Rectal smooth muscle tissue (tissue), 1 donor: ENCODE measurements around the gene ERMP1.
A peak's percentile ranks its signal among the peaks of the same experiment; 100 is the strongest.
"Not testable (repeated sequence)": the region's sequence is repeated elsewhere in the genome, so short reads cannot be mapped to it uniquely, and the experiment has no call there.

ENCODE experiments used
- H3K27ac ChIP-seq: one replicate; pipeline ENCODE4 v1.7.0; 2013; ENCODE audit warnings: low read depth, low read length, inconsistent platforms
- H3K27me3 ChIP-seq: one replicate; pipeline ENCODE4 v1.7.0; 2013; ENCODE audit warnings: low read length; ENCODE audit not compliant: control insufficient read depth, insufficient read depth
- H3K36me3 ChIP-seq: one replicate; pipeline ENCODE4 v1.7.0; 2013; ENCODE audit warnings: low read length; ENCODE audit not compliant: control insufficient read depth, insufficient read depth
- H3K4me1 ChIP-seq: one replicate; pipeline ENCODE4 v1.7.0; 2013; ENCODE audit warnings: low read length; ENCODE audit not compliant: control insufficient read depth, insufficient read depth
- H3K4me3 ChIP-seq: one replicate; pipeline ENCODE4 v1.7.0; 2013; ENCODE audit warnings: low read length
- H3K9ac ChIP-seq: one replicate; pipeline ENCODE4 v1.7.0; 2013; ENCODE audit warnings: low read length

Gene ERMP1

DNA sequence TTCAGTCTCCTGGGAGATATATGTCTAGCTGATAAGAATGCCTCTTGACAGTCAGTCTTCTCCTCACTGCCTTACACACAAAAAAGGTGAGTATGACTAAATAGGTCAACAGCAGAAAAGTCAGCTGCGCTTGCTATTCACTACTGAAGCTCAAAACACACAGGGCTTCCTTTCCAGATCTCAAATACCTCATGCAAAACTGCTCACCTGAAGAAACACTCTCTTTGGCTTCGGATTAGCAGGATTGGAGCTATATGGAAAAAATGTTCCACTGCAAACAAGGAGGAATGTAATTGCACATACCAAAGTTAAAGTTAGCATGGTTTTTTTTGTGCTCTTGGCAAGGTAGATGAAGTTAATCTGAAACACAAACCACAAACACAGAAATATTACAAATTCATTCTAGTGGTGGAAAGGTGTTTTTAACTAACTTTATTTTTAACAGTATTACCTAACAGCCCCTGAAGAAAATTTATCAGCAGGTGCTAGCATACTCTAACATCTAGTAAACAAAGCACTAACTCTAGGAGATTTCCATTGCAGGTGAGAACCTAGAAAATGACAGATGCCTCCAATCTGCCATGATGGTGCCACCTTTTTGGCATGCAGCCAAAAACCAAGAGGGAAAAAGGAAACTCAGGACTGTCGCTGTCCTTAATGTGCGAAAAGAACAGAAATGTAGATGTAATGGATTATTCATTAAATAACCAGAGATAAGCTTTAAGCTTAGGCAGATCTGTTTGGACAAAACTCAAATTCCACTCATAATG, 31.8 kb downstream of the ERMP1 start:
- Histone ChIP-seq H3K9ac (no peak overlapping the region), H3K36me3 (no peaks in the 10 kb centered on the region), H3K27ac (no peak overlapping the region), H3K27me3 (no peaks in the 10 kb centered on the region), H3K4me3 (no peak overlapping the region), H3K4me1 (no peaks in the 10 kb centered on the region)

DNA sequence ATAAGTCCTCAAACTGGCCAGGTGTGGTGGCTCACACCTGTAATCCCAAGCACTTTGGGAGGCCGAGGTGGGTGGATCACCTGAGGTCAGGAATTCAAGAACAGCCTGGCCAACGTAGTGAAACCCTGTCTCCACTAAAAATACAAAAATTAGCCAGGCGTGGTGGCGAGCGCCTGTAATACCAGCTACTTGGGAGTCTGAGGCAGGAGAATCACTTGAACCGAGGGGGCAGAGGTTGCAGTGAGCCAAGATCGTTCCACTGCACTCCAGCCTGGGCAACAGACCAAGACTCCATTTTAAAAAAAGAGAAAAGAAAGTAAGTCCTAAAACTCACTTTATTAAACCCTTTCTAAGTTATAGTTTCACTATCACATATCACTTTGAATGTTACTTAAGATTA, 32.5 kb downstream of the ERMP1 start:
- not testable (repeated sequence) for H3K4me3 ChIP-seq, H3K27me3 ChIP-seq, H3K9ac ChIP-seq, H3K27ac ChIP-seq, H3K4me1 ChIP-seq, H3K36me3 ChIP-seq

DNA sequence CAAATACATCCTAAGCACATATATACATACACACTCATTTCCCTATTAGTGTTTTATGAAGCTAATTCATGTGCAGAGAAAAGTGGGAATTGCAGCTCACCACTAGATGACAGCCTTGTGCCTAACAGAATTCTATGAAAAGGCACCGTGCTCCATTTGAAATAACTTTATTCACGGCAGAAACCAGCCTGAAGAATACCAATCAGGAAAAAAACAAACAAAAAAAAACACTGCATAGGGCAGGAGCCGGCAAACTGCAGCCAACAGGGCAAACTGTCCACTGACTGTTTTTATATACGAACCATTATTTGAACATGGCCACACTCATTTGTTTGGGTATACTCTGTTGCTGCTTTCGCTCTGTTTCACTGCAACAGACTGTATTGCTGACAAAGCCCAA, 33.6 kb downstream of the ERMP1 start:
- no peak overlapping the region for H3K27ac ChIP-seq
- H3K4me3 ChIP-seq = peak overlapping the region; percentile 45
- H3K36me3 ChIP-seq = no peaks in the 10 kb centered on the region
- no peaks in the 10 kb centered on the region for H3K4me1 ChIP-seq
- H3K27me3 ChIP-seq = no peaks in the 10 kb centered on the region
- H3K9ac ChIP-seq = no peak overlapping the region

DNA sequence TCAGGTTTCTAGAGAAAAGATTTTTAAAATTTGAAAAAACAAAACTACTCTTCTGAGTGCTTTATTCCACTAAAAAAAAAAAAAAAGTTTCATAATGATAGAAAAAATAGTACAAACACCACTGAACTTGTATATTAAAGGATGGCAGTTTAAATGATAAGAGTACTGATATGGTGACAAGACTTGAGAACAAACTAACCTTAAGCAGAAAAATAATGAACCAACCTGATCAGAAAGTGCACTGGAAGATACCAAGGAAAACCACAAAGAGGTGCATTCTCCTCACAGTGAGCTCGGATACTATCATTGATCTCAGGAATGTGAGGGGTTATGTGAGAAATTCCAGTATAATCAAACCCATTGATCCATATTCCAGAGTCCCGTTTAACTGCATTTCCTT, 34.3 kb downstream of the ERMP1 start:
- Histone ChIP-seq H3K4me3 (no peak overlapping the region), H3K27me3 (no peaks in the 10 kb centered on the region), H3K36me3 (no peaks in the 10 kb centered on the region), H3K4me1 (no peaks in the 10 kb centered on the region), H3K27ac (no peak overlapping the region), H3K9ac (no peak overlapping the region)

DNA sequence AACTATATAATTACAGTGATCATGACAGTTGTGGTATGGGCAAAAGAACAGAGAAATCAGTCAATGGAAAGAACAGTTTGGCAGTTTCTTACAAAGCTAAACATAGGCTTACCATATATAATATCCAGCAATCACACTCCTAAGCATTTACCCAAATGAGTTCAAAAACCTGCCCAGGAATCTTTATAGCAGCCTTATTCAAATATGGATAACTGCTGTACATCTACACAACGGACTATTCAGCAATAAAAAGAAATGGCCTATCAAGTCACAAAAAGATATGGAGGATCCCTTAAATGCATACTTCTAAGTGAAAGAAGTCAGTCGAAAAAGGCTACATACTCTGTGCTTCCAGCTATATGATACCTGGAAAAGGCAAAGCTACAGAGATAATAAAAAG, 36.6 kb downstream of the ERMP1 start:
- no peak overlapping the region for H3K27ac ChIP-seq
- no peak overlapping the region for H3K9ac ChIP-seq
- H3K27me3 ChIP-seq = no peaks in the 10 kb centered on the region
- no peak overlapping the region for H3K4me3 ChIP-seq
- no peaks in the 10 kb centered on the region for H3K4me1 ChIP-seq
- peaks cover 3% of the 10 kb centered on the region for H3K36me3 ChIP-seq

DNA sequence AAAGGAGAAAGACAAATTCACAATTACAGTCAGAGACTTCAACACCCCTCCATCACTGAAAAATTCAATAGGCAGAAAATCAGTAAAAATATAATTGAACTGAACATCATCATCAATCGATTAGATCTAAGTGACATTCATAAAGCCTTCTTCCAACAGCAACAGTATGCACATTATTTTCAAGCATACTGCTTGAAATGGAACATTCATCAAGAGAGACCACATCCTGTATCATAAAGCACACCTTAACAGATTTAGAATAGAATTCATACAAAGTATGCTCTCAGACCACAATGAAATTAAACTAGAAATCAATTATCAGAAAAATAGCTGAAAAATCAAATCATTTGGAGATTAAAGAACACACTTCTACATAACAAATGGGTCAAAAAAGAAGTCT, 39.1 kb downstream of the ERMP1 start:
- no peak overlapping the region for H3K4me3 ChIP-seq
- no peak overlapping the region for H3K27ac ChIP-seq
- H3K4me1 ChIP-seq = no peaks in the 10 kb centered on the region
- no peaks in the 10 kb centered on the region for H3K27me3 ChIP-seq
- H3K36me3 ChIP-seq = peaks cover 3% of the 10 kb centered on the region
- H3K9ac ChIP-seq = no peak overlapping the region

DNA sequence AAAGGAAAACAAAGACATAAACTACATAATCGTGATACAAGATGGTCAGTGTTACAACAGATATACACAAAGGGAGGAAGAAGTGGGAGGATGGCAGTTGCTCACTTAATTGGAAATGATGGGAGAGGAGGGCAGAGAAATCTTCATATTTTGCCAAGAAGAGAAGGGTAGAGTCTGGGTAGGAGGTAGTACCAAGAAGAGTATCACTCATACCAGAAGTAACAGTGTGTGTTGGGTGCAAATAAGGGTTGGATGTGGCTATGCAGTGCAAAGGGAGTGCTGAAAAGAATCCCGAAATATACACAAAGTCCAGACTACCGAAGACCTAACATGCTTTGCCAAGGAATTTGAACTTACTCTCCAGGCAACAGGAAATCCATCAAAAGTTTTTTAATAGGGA, 41.0 kb downstream of the ERMP1 start:
- H3K9ac ChIP-seq = no peak overlapping the region
- peaks cover 8% of the 10 kb centered on the region for H3K36me3 ChIP-seq
- H3K4me1 ChIP-seq = no peaks in the 10 kb centered on the region
- no peak overlapping the region for H3K4me3 ChIP-seq
- no peak overlapping the region for H3K27ac ChIP-seq
- H3K27me3 ChIP-seq = no peaks in the 10 kb centered on the region

DNA sequence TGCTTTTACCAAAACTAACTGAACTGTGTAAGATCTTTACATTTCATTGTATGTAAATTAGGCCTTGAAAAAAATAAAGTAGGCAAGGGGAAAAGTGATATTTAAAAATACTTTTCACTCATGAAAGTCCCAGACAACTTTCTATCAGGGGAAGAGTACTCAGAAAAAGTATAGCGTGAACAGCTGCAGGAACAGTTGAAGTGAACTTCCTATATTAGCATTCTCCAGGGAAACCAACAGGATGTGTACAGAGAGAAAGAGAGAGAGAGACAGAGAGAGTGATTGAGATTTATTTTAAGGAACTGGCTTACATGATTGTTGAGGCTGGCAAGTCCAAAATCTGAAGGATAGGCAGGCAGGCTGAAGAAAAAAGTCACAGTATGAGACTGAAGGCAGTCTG, 42.0 kb downstream of the ERMP1 start:
- no peaks in the 10 kb centered on the region for H3K4me1 ChIP-seq
- H3K27ac ChIP-seq = no peak overlapping the region
- H3K9ac ChIP-seq = no peak overlapping the region
- no peaks in the 10 kb centered on the region for H3K27me3 ChIP-seq
- no peak overlapping the region for H3K4me3 ChIP-seq
- H3K36me3 ChIP-seq = peaks cover 14% of the 10 kb centered on the region

DNA sequence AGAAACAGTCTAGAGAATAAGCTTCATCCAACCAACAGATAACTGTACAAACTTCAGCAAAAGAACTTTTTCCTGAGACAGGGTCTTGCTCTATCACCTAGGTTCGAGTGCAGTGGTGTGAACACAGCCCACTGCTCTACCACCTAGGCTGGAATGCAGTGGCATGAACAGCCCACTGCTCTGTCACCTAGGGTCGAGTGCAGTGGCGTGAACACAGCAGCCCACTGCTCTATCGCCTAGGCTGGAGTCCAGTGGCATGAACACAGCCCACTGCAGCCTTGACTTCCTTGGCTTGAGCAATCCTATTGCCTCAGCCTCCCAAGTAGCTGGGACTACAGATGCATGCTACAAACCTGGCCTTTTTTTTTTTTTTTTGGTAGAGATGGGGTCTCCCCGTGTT, 43.4 kb downstream of the ERMP1 start:
- H3K36me3 ChIP-seq = peaks cover 14% of the 10 kb centered on the region
- no peak overlapping the region for H3K9ac ChIP-seq
- no peaks in the 10 kb centered on the region for H3K4me1 ChIP-seq
- no peak overlapping the region for H3K4me3 ChIP-seq
- H3K27ac ChIP-seq = no peak overlapping the region
- H3K27me3 ChIP-seq = no peaks in the 10 kb centered on the region

DNA sequence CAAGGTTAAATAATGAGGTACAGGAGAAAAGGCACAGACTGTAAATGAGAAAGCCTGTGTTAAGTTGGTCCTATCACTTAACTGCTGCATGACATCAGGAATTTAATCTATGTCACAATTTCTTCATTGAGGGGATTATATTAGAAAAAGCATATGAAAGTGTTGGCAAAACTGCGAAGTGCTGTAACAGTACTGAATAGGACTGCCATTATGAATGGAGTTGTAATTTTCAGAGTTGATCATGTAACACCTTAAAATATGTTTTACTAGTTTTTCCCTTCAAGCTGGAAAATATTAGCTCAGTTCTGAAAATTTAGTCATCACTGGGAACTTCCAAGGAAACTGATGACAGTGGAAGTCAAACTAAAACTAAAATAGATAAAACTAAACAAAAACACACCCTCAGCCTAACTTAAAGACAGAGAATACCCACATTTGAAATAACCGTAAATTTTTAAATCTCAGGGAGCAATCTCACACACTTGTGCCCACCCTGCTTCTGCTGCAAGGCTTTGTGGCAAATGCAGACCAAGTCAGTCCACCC, 45.1 kb downstream of the ERMP1 start:
- Histone ChIP-seq H3K36me3 (peaks cover 14% of the 10 kb centered on the region), H3K4me3 (no peak overlapping the region), H3K27me3 (no peaks in the 10 kb centered on the region), H3K9ac (no peak overlapping the region), H3K27ac (no peak overlapping the region), H3K4me1 (no peaks in the 10 kb centered on the region)

DNA sequence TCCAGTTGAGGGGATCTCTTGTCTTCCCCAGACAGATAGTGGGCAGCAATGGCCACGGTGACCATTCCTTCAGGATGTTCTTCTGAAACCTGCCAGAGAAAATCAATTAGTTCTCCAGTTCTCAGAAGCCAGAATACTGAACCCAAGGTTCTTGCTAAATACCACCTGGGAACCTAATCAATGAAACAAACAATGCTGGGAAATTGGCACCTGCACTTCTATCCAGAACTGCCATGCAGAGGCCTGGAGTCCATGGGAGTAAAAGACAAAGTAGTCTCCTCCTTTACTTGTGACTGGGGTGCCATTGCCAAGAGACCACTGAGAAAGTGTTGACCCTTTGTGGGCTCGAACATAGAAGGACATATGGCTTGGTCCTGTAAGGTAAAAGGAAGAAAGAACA, 45.7 kb downstream of the ERMP1 start:
- Histone ChIP-seq H3K4me1 (no peaks in the 10 kb centered on the region), H3K4me3 (no peak overlapping the region), H3K27me3 (no peaks in the 10 kb centered on the region), H3K36me3 (peaks cover 14% of the 10 kb centered on the region), H3K9ac (no peak overlapping the region), H3K27ac (no peak overlapping the region)

DNA sequence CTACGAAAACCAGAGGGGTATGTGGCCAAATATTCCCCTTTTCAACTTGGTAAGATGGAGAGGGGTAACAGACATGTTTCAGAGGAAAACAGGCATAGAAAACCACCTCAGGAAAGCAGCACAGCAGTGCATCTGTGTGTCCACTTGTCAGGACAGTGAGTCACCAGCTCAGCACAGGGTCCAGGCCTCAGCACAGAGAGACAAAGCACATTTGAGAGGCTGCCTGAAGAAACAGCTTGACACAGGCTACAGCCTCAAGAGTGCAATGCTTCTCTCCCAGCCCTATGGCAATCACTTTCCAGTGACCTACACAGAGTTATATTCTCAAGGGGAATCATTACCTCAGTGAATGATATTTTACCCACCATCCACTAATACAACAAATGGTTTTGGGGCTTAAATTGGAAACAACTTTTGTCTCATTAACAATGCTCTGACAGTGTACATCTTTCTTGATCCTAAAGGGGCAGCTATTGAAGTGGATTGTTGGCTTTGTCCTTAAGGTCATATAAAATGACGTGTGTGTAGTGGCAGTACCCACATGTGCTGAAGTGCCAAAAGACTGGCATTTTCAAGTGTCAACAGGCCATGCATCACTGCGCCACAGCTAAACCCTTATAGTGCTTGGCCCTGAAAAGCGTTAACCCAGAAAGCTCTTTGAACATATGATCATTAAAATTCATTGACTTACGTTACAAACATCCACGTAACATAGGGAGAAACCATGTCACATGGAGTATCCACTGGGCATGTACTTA, 46.4 kb downstream of the ERMP1 start:
- H3K4me1 ChIP-seq = no peaks in the 10 kb centered on the region
- H3K36me3 ChIP-seq = peaks cover 11% of the 10 kb centered on the region
- no peak overlapping the region for H3K27ac ChIP-seq
- no peaks in the 10 kb centered on the region for H3K27me3 ChIP-seq
- no peak overlapping the region for H3K4me3 ChIP-seq
- H3K9ac ChIP-seq = no peak overlapping the region
